IMR-90 (cell line): ENCODE measurements around the gene LRRC57. TPM values are rescaled to one million over a fixed set of nuclear protein-coding genes. Genes with fewer than 3 reads are reported as not detected.

Experiments used
- ATAC-seq: fragments of 200-7000 bp; cut with Tn5 transposase; 2 replicates; pipeline ENCODE4 v1.9.1; 2020; ENCODE audit warnings: low read depth, mild to moderate bottlenecking, moderate library complexity
- BruUV-seq: library from RNA; stranded (reverse); fragments of 400-500 nt; replicated peaks from 2 replicates; lab custom pipeline; 2021; lab: Mats Ljungman, UMichigan
- CTCF ChIA-PET: fragments of 300-600 bp; formaldehyde crosslinking; extraction: SDS; loops from one replicate; lab custom pipeline; 2021; ENCODE audit warnings: antibody characterized with exemption; lab: Yijun Ruan, JAX
- POLR2A ChIA-PET: fragments of 300-600 bp; sonication (Branson Sonifier 250); formaldehyde crosslinking; loops from one replicate; lab custom pipeline; 2022; ENCODE audit warnings: antibody characterized with exemption; ENCODE audit not compliant: unreplicated experiment; lab: Charles Lee
- DNase-seq: peaks from one replicate; pipeline ENCODE4 v3.0.0; 2013
- H2AFZ ChIP-seq: replicated peaks from 2 replicates; pipeline ENCODE3; 2013; ENCODE audit warnings: low read length, mild to moderate bottlenecking; ENCODE audit not compliant: poor library complexity
- H2AK5ac ChIP-seq: 2 replicates; pipeline ENCODE4 v1.6.1; 2013; ENCODE audit warnings: low read depth, low read length, inconsistent platforms
- H2AK9ac ChIP-seq: replicated peaks from 2 replicates; pipeline ENCODE3; 2013; ENCODE audit warnings: mild to moderate bottlenecking, low read depth, low read length, moderate library complexity; ENCODE audit not compliant: poor library complexity
- H2BK120ac ChIP-seq: 2 replicates; pipeline ENCODE4 v1.6.1; 2013; ENCODE audit warnings: low read depth, low read length, inconsistent platforms
- H2BK15ac ChIP-seq: 3 replicates; pipeline ENCODE4 v1.6.1; 2013; ENCODE audit warnings: low read depth, low read length, inconsistent platforms
- H2BK20ac ChIP-seq: 2 replicates; pipeline ENCODE4 v1.6.1; 2013; ENCODE audit warnings: low read depth, mild to moderate bottlenecking, inconsistent platforms, low read length, moderate library complexity
- H2BK5ac ChIP-seq: 2 replicates; pipeline ENCODE4 v1.6.1; 2013; ENCODE audit warnings: mild to moderate bottlenecking, low read depth, low read length, inconsistent platforms; ENCODE audit not compliant: poor library complexity, severe bottlenecking
- H3K14ac ChIP-seq: replicated peaks from 2 replicates; pipeline ENCODE4 v1.6.1; 2013; ENCODE audit warnings: low read depth, low read length, inconsistent platforms
- H3K18ac ChIP-seq: 2 replicates; pipeline ENCODE4 v1.6.1; 2013; ENCODE audit warnings: low read depth, low read length, control low read depth
- H3K23ac ChIP-seq: 2 replicates; pipeline ENCODE4 v1.6.1; 2013; ENCODE audit warnings: low read depth, low read length, inconsistent platforms
- H3K27ac ChIP-seq: 2 replicates; pipeline ENCODE4 v1.5.1; 2013; ENCODE audit warnings: mild to moderate bottlenecking, control low read depth, low read length; ENCODE audit not compliant: insufficient read depth
- H3K27me3 ChIP-seq: 2 replicates; pipeline ENCODE4 v1.6.1; 2013; ENCODE audit warnings: low read length; ENCODE audit not compliant: control insufficient read depth, insufficient read depth
- H3K36me3 ChIP-seq: 2 replicates; pipeline ENCODE4 v1.6.1; 2013; ENCODE audit warnings: low read length, mixed read lengths; ENCODE audit not compliant: control insufficient read depth, insufficient read depth
- H3K4ac ChIP-seq: 2 replicates; pipeline ENCODE4 v1.6.1; 2013; ENCODE audit warnings: low read depth, low read length, inconsistent platforms
- H3K4me1 ChIP-seq: 2 replicates; pipeline ENCODE4 v1.6.1; 2013; ENCODE audit warnings: low read length, mixed read lengths; ENCODE audit not compliant: control insufficient read depth, insufficient read depth
- H3K4me2 ChIP-seq: 2 replicates; pipeline ENCODE4 v1.6.1; 2013; ENCODE audit warnings: low read depth, mild to moderate bottlenecking, control low read depth, low read length, moderate library complexity
- H3K4me3 ChIP-seq: 2 replicates; pipeline ENCODE4 v1.5.1; 2013; ENCODE audit warnings: low read depth, mild to moderate bottlenecking, control low read depth, low read length, moderate library complexity; ENCODE audit not compliant: insufficient read depth
- H3K56ac ChIP-seq: 2 replicates; pipeline ENCODE4 v1.6.1; 2013; ENCODE audit warnings: low read length, inconsistent platforms; ENCODE audit not compliant: insufficient read depth; ENCODE audit errors: extremely low read depth
- H3K79me1 ChIP-seq, 2 experiments: 2 replicates each; pipeline ENCODE4 v1.6.1; 2013; ENCODE audit warnings: low read length in 2 of 2, inconsistent platforms in 1 of 2, low read depth in 1 of 2
- H3K9ac ChIP-seq: 2 replicates; pipeline ENCODE4 v1.6.1; 2013; ENCODE audit warnings: low read depth, low read length, control low read depth
- H3K9me1 ChIP-seq: 2 replicates; pipeline ENCODE4 v1.6.1; 2013; ENCODE audit warnings: low read length, inconsistent platforms; ENCODE audit not compliant: insufficient read depth
- H3K9me3 ChIP-seq: 2 replicates; pipeline ENCODE4 v1.6.1; 2013; ENCODE audit warnings: low read length; ENCODE audit not compliant: control insufficient read depth, insufficient read depth
- H4K20me1 ChIP-seq: 2 replicates; pipeline ENCODE4 v1.6.1; 2013; ENCODE audit warnings: low read length, inconsistent platforms; ENCODE audit not compliant: insufficient read depth
- H4K5ac ChIP-seq: 2 replicates; pipeline ENCODE4 v1.6.1; 2013; ENCODE audit warnings: mild to moderate bottlenecking, low read depth, low read length, control low read depth
- H4K8ac ChIP-seq, 2 experiments: 2 replicates each; pipeline ENCODE4 v1.6.1; 2013; ENCODE audit warnings: low read depth in 2 of 2, low read length in 2 of 2, control low read depth in 1 of 2, inconsistent platforms in 1 of 2
- H4K91ac ChIP-seq: 2 replicates; pipeline ENCODE4 v1.6.1; 2013; ENCODE audit warnings: low read depth, low read length, inconsistent platforms; ENCODE audit not compliant: insufficient read depth
- CEBPB ChIP-seq: IDR thresholded peaks from 2 replicates; pipeline ENCODE4 v1.6.1; 2012; ENCODE audit warnings: low read depth, low read length, improper control_type of control experiment
- MAFK ChIP-seq: IDR thresholded peaks from 2 replicates; pipeline ENCODE4 v1.6.1; 2012; ENCODE audit warnings: low read depth, low read length, improper control_type of control experiment
- NFE2L2 ChIP-seq: fragments of 150-350 bp; IDR thresholded peaks from 2 replicates; pipeline ENCODE4 v1.6.1; 2016; ENCODE audit warnings: low read depth, mild to moderate bottlenecking, low read length
- WGBS, 2 experiments: methylation state at CpG; one replicate each; pipeline versions ENCODE4 v1.1.5 to v1.1.7; 2013; ENCODE audit warnings: missing lambda C conversion rate in 2 of 2; ENCODE audit not compliant: insufficient read length in 1 of 2; ENCODE audit errors: extremely low coverage in 2 of 2; 5-methylcytosine and 5-hydroxymethylcytosine counted together
- dilution Hi-C: fragments of 300-500 bp; cut with HindIII; formaldehyde crosslinking; loops from one replicate; pipeline ENCODE4 v1.14.3; 2018; ENCODE audit warnings: low sequenced_read_pairs; ENCODE audit not compliant: unreplicated experiment
- in situ Hi-C: fragments of 300-500 bp; cut with MboI; formaldehyde crosslinking; loops from 3 replicates; pipeline ENCODE4 v1.14.3; 2019; ENCODE audit warnings: low sequenced_read_pairs, inconsistent platforms, mixed read lengths
- intact Hi-C: fragments of 100-400 bp; cut with micrococcal nuclease; formaldehyde crosslinking; loops from 2 replicates; pipeline ENCODE4 v1.10.0; 2022
- polyA plus RNA-seq, 3 experiments: library from polyadenylated mRNA; depleted of rRNA; stranded (reverse); fragments of >200 nt; gene quantifications; 2 replicates each; pipeline ENCODE4 v1.2.3, GENCODE V29; 2012; ENCODE audit warnings: low replicate concordance in 1 of 3
- total RNA-seq: library from RNA; depleted of rRNA; stranded (reverse); fragments of >200 nt; gene quantifications from 2 replicates; pipeline ENCODE4 v1.2.3, GENCODE V29; 2012
- TF ChIP-seq, protein P1 (sequence below): fragments of 150-350 bp; IDR thresholded peaks from 2 replicates; pipeline ENCODE4 v1.6.1; 2017; ENCODE audit warnings: mild to moderate bottlenecking, antibody characterized with exemption, low read length, low read depth

LRRC57 gene
- total and polyA plus RNA-seq, 2 of the 4 experiments (the other 2 are of a cell fraction) = 9.5 to 11.3 TPM

- H3K9me3 ChIP-seq = no peaks in the 10 kb centered on the region
- H4K8ac ChIP-seq = no peak overlapping the region
- no peak overlapping the region for H3K4me3 ChIP-seq
- intact Hi-C loops (loop anchor here (5.0 kb wide), 1 partner anchor 73 kb away; no protein-coding TSS in a partner anchor), in situ Hi-C loops (no loop called here), dilution Hi-C loops (no loop called here)
- ATAC-seq (no peak), DNase-seq (no peak)
- no CpG with 5 or more reads among the region's 2 CpGs for WGBS, 2 experiments
- peaks cover 32 to 58% of the 10 kb centered on the region in 2 experiments for H3K79me1 ChIP-seq
- H2AFZ ChIP-seq = no peak overlapping the region
- H4K91ac ChIP-seq = no peak overlapping the region
- H3K18ac ChIP-seq = no peak overlapping the region
- H4K20me1 ChIP-seq = peaks cover 2% of the 10 kb centered on the region; the same call in 1 of the 2 replicates
- no peak overlapping the region for H4K5ac ChIP-seq
- H2BK15ac ChIP-seq = no peak overlapping the region
- H3K36me3 ChIP-seq = no peaks in the 10 kb centered on the region
- H2BK120ac ChIP-seq = no peak overlapping the region
- 0 out of 2 replicates have a peak, but pooled peaks cover 4% of the 10 kb centered on the region for H3K9me1 ChIP-seq
- no TSS peak for BruUV-seq
- no peak overlapping the region for H2AK5ac ChIP-seq
- H3K27ac ChIP-seq = no peak overlapping the region
- H3K4ac ChIP-seq = no peak overlapping the region
- H3K14ac ChIP-seq = no peak overlapping the region
- H3K56ac ChIP-seq = no peak overlapping the region
- H3K23ac ChIP-seq = no peak overlapping the region
- no peaks in the 10 kb centered on the region for H3K27me3 ChIP-seq
- TF ChIP-seq NFE2L2 = no peak
- TF ChIP-seq MAFK = no peak
- TF ChIP-seq CEBPB = no peak
- TF ChIP-seq, protein P1, sequence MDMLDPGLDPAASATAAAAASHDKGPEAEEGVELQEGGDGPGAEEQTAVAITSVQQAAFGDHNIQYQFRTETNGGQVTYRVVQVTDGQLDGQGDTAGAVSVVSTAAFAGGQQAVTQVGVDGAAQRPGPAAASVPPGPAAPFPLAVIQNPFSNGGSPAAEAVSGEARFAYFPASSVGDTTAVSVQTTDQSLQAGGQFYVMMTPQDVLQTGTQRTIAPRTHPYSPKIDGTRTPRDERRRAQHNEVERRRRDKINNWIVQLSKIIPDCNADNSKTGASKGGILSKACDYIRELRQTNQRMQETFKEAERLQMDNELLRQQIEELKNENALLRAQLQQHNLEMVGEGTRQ = no peak
- H2BK5ac ChIP-seq = no peak overlapping the region
- POLR2A ChIA-PET = no interaction called here
- CTCF ChIA-PET = no interaction called here
- no peak overlapping the region for H3K4me2 ChIP-seq
- no peak overlapping the region for H2BK20ac ChIP-seq
- peaks cover 7% of the 10 kb centered on the region for H3K4me1 ChIP-seq
- H2AK9ac ChIP-seq = no peak overlapping the region
- no peak overlapping the region for H3K9ac ChIP-seq
These were observed 30.5 kb upstream of the LRRC57 start for GRCh38 chr15:42578984-42579537.
